Right ventricle myocardium superior (tissue), 1 donor: Measurements from ENCODE around the gene RASGEF1C. TPM values are rescaled to one million over a fixed set of nuclear protein-coding genes. Genes with fewer than 3 reads are reported as not detected.

Experiments
- ATAC-seq: fragments of 200-7000 bp; cut with Tn5 transposase; one replicate; pipeline ENCODE4 v1.9.1; 2020; ENCODE audit warnings: mild to moderate bottlenecking; ENCODE audit not compliant: poor library complexity
- DNase-seq: peaks from one replicate; pipeline ENCODE4 v3.0.0-alpha.2; 2020
- intact Hi-C: fragments of 100-400 bp; cut with DNase I; formaldehyde crosslinking; loops from one replicate; pipeline ENCODE4 v1.11.2; 2022
- total RNA-seq: library from RNA; stranded (reverse); fragmentation: NEBNext Ultra II Directional; extraction: Animal tissue kit (Norgen Biotek cat#: 25700); gene quantifications from one replicate; pipeline ENCODE4 v1.2.1, GENCODE V29; 2021
- donor health status: DM: no; HTN: yes; CAD: no; lungs with severe emphysema.

RASGEF1C gene
- total RNA-seq, 1 donor from 2014 or later = 0.59 TPM

GRCh38 chr5:180194410-180195345 lies 14.3 kb downstream of the RASGEF1C start:
- ATAC-seq = no peak

GRCh38 chr5:180193749-180194375 lies 15.1 kb downstream of the RASGEF1C start:
- intact Hi-C loops = no loop called here
- no peak for ATAC-seq
- no peak for DNase-seq

More at GRCh38 chr5:180194410-180195345, 14.3 kb downstream of the RASGEF1C start:
- no peak for DNase-seq
- intact Hi-C loops = no loop called here

GRCh38 chr5:180191716-180192115 lies 17.3 kb downstream of the RASGEF1C start:
- intact Hi-C loops = no loop called here
- no peak for DNase-seq
- no peak for ATAC-seq

DNA sequence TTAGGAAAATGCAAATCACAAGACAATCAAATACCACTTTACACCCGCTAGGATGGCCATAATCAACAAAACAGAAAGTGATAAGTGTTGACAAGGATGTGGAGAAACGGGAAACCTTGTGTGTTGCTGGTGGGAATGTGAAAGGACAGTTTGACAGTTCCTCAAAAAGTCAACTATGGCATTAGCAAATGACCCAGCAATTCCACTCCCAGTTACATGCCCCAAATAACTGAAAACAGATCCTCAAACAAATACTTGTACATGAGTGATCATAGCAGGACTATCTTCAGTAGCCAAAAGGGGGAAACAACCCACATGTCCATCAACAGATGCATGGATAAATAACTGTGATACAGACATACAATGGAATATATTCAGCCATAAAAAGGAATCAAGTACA lies 21.2 kb downstream of the RASGEF1C start:
- ATAC-seq = no peak

GRCh38 chr5:180180846-180181245 lies 28.2 kb downstream of the RASGEF1C start:
- DNase-seq (no peak), ATAC-seq (no peak)
- intact Hi-C loops = no loop called here

More for the DNA sequence above, 21.2 kb downstream of the RASGEF1C start:
- DNase-seq = no peak
- intact Hi-C loops = no loop called here

GRCh38 chr5:180180421-180180820 lies 28.6 kb downstream of the RASGEF1C start:
- DNase-seq = no peak
- intact Hi-C loops = no loop called here
- no peak for ATAC-seq

- no peak for ATAC-seq
- intact Hi-C loops = no loop called here
- no peak for DNase-seq
Observed at GRCh38 chr5:180179442-180180420, 29.3 kb downstream of the RASGEF1C start.

- no peak for DNase-seq
- ATAC-seq = no peak
- intact Hi-C loops = no loop called here
Observed at GRCh38 chr5:180178531-180179441, 30.2 kb downstream of the RASGEF1C start.

DNA sequence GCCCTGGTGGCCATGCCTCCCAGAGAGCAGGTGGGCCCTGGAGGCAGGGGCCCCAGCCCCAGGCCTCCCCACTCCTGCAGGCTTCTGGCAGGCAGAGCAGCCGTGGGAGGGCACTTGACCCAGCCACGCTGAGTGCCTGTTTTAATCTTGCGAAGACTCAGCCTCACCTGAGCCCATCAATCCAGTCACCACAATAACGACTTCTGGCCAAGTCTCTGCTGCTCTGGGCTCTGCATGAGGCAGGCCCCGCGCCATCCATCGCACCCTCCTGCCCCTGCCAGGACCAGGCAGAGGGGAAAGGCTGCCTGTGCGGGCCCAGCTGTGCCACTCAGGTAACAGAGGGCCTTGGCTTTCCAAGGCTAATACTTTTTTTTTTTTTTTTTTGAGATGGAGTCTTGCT lies 32.8 kb downstream of the RASGEF1C start:
- intact Hi-C loops = no loop called here
- DNase-seq (no peak), ATAC-seq (no peak)

- intact Hi-C loops = no loop called here
- DNase-seq (no peak), ATAC-seq (no peak)
Observed at GRCh38 chr5:180175015-180175431, 34.0 kb downstream of the RASGEF1C start.

GRCh38 chr5:180174587-180174972 lies 34.4 kb downstream of the RASGEF1C start:
- DNase-seq (no peak), ATAC-seq (no peak)
- intact Hi-C loops = no loop called here

DNA sequence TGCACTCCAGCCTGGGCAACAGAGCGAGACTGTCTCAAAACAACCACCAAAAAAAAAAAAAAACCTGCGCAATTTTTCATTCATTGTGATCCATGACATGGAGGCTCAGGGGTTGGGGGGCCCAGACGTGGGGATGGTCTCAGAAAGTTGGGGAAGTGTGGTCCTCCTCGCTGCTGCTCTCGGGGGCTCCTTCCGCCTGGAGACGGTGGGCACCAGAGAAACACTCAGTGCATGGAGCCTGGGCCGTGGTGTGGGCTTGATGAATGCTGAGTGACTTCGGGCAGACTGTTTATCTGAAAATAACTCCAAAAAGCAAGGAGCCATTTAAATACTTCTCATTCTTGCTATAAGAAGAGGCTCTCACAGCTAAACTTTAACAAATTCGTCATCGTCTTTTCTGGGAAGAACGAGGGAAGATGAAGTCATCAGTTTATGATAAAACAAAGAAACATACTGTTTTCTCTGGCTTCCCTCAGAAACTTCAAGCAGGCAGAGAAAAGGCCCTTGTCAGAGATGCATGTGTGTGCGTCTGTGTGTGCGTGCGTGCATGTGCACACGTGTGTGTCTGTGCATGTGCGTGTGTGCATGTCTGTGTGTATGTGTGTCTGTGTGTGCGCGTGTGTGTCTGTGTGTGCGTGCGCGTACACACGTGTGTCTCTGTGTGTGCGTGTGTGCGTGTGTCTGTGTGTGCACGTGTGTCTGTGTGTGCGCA lies 35.0 kb downstream of the RASGEF1C start:
- no peak for ATAC-seq
- intact Hi-C loops = no loop called here
- no peak for DNase-seq

DNA sequence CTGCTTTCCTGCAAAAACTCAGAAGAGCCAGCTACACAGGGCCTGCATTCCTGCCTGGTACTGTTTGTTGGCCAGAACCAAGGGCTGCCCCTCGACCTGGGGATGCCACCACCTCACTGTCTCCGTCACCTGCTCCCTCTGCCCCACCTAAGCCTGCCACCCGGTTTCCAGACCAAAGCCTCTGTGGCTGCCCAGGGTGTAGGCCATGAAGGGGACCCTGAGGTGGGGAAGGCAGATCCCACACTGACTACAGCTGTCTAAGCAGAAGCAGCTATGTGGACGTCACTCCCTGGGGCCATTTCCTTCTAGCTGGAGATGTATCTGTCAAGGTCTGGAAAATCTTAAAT lies 35.8 kb downstream of the RASGEF1C start:
- intact Hi-C loops = no loop called here
- DNase-seq = no peak
- no peak for ATAC-seq

- peak; percentile 72 for ATAC-seq
- DNase-seq = peak; percentile 72
- intact Hi-C loops = no loop called here
Observed at GRCh38 chr5:180172447-180173197, 36.4 kb downstream of the RASGEF1C start.

GRCh38 chr5:180171568-180172094 lies 37.4 kb downstream of the RASGEF1C start:
- peak; percentile 57 for ATAC-seq
- DNase-seq = no peak
- intact Hi-C loops = no loop called here

- no peak for DNase-seq
- intact Hi-C loops = no loop called here
- ATAC-seq = no peak
Observed at GRCh38 chr5:180170810-180171567, 38.0 kb downstream of the RASGEF1C start.
